GM18868 (cell line): ENCODE results near the gene CYP2D6.
"Not testable (repeated sequence)": the region's sequence is repeated elsewhere in the genome, so short reads cannot be mapped to it uniquely, and the experiment has no call there.

ENCODE experiments used
- ATAC-seq: cut with Tn5 transposase; IDR thresholded peaks from one replicate; pipeline ENCODE4 v1.9.1; 2021; ENCODE audit warnings: mild to moderate bottlenecking, moderate library complexity; ENCODE audit not compliant: unreplicated experiment

The CYP2D6 gene

DNA sequence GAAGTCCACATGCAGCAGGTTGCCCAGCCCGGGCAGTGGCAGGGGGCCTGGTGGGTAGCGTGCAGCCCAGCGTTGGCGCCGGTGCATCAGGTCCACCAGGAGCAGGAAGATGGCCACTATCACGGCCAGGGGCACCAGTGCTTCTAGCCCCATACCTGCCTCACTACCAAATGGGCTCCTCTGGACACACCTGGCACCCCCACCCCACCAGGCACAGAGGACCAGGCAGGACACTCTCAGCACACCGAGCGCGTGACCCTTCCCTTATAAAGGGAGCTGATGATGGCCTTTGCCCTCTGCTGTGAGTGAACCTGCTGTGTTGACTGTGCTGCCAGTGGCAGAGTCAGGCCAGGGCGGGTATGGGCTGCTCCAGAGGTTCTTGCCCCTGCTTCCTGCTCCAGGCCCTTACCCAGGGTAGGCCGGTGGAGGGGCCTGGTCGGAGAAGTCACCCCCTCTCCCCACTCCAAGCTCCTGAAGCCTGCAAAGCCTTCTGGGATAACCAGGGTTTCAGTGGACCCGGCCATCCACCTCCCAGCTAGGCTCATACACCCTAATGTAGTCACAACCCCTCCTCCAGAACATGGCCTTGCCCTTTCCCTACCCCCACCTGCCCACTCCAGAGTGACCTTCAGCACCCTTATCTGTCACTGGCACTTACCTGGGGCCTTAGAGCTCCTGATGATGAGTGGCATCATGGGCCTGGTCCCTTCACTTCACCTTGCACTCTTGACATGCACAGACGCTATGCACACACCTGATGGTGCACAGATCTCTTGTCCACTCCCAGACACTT is at the start of gene CYP2D6:
TSS of gene CYP2D6 (minus strand) at position 172 of the 793 bp plus-strand sequence. CDS start at position 153, 19 bp downstream.
- ATAC-seq: not testable (repeated sequence)

DNA sequence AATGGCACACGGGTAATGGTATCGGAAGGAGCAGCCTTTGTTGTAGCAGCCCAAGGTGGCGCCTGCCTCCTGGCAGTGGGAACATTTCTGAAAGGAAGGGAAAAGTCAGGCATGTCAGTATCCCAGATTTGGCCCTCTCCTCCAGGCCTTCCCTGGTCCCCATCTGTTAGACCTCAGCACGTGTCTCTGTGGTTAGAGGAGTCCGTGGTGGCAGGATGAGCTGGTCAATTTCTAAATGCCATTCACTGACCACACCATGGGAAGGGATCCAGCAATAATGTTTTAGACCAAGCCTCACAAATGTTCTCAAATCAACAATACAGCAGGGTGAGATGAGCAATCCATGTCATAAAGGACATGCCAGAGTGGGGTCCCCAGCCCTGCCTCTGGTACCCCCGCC is 49.0 kb upstream of the CYP2D6 start:
- no peak for ATAC-seq

DNA sequence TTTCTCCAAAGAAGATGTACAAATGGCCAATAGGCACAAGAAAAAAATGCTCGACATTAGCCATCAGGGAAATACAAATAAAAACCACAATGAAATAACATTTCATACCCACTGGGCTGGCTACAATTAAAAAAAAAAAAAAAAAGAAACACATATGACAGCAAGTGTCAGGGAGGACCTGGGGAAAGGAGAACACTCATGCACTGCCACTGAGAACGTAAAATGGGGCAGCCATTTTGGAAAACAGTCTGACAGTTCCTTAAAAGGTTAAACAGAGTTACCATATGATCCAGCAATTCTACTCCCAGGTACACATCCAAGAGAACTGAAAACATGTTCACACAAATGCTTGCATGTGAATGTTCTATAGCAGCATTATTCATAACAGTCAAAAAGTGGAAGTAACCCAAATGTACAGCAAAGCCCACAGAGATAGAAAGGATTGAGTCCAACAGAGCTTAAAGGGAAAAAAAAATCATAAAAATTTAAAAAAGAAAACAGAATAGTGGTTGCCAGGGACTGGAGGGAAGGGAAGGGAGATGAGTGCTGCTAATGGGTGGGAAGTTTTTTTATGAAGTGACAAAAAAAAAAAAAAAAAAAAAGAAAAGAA is 48.4 kb upstream of the CYP2D6 start:
- no peak for ATAC-seq

DNA sequence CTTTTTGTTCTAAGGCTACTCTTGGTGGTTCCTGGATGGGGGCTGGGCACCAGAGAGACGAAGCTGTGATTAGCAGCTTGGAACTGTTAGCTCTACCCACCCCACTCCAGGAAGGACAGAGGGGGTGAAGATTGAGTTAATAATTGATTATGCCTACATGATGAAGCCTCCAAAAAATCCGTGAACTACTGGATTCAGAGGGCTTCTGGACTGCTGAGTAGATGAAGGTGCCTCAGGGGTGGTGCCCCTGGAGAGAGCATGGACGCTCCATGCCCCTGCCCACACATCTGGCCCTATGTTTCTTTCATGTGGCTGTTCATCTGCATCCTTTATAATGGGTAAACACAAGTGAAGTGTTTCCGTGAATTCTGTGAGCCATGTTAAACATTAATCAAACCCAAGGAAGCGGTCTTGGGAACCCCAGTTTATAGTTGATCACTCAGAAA is 47.3 kb upstream of the CYP2D6 start:
- no peak for ATAC-seq

DNA sequence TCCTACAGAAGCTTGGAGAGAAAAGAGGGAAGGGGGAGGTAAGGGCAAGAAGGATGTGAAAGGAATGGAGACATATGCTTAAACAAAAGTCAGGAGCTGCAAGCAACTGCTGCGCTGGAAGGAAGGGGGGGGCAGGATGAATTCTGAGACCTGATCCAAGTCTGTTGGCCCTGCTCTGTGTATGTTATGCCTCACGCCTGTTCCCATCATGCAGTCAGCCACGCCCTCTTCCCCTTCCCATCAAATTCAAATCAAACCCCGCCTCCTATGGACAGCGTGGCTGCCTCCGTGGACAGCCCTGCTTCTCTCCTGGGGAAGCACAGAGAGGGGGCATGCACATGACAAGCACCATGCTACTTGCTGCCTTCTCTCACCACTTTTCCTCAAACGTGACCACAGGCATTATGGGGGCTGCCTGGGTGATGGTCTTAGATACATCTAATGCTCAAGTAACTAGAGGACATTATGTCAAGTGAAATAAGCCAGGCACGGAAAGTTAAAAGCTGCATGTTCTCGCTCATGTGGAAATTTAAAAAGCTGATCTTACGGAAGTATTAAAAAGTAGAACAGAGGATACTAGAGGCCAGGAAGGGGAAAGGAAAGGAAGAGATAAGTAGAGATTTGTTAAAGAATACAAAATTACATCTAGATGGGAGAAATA is 45.8 kb upstream of the CYP2D6 start:
- ATAC-seq: no peak

DNA sequence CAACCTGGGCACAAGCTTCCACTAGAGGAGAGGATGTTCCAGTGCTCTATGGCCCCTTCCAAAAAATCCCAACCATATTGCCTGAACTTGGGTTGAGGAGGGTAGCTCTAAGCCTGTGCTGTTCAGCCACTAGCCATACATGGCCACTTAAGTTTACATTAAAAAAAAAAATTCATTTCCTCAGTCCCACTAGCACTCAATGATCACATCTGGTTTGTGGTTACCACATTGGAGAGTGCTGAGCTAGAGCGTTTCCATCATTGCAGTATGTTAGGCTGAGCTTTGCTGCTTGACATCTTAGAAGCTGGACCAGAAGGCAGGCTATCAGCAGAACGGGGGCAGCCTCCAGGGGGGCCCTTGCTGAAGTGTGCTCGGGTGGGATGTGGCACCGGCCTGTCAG is 43.5 kb upstream of the CYP2D6 start:
- no peak for ATAC-seq

DNA sequence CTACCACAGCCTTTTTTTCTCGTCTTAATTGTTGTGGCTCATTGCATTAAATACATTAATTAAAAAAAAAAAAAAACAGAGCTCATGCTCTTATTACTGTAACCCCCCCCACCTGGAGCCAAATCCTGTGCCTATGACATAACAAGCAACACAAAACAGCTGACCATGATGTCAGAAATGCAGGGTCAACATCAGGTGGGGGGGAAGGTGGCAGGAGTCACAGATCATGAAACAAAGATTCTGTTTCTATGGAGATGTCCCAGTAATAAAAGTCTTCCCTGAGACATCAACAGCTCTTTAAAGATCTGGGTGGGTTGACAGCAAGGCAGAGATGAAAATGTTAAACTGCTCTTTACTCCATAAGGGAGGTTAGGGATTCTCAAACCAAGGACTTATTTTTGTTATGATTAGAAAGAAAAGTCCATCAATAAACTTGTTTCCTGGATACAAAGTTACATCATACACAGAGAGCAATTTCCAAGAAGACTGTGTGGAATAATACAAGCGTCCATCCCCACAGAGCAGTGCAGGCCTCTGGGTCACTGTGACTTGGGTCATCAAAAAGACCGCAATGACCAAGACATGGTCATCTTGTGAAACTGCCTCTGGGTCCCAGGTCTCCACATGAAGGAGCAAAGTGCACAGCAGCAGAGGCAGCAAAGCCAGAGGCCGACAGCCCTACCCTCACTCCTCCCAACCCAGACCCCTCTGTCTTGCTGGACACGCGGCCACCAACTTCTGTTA is 42.7 kb upstream of the CYP2D6 start:
- no peak for ATAC-seq

DNA sequence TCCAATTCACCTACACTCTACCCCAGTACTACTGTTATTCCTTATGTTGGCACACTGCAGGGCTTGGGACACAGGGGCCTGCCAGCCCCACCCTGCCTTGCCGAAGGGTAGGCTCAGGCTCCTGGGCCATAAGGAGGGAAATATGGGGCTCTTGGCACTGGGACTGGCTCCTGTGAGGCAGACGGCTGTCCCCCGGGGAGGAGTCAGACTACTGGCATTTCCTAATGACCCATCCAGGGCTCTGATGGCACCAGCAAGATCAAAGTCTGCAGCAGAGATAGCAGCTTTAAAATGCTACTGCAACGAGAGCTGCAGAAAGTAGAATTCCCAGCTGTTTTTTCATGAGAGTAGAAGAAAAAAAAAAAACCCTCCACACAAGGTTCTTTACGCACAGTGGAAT is 42.2 kb upstream of the CYP2D6 start:
- ATAC-seq: no peak

DNA sequence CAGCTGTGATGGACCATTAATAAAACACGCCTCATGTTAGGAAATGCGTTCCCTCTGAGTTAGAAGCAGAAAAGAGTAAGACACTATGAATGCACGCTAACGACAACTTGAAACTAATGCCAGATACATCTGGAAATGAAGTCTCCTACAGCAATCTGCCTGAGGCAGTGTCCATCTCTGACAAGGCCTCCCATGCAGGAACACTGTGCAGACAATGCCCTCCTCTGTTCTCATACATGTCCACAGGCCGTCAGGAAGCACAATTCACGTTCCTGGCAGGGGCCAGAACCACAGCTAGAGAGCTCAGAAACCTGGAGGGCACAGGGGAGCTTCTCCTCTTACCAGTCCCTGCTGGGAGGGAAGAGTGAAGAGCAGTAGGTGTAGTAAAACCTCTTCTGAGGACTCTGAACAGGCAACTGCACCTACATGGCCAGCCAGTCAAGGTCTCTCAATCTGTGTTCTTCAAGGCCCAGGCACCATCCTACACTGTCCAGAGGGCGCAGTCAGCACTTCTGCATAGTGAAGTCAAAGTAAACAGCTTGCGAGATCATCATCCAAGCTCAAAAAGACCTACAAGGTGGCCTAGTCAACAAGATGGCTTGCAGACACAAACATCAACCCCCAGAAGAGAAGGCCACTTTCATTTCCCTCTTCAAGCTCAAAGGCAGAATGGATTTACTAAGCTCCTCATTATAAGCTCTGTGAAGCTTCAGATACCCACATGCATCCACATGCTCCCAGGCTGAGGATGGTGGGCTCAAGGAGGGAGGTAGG is 41.5 kb upstream of the CYP2D6 start:
- no peak for ATAC-seq

DNA sequence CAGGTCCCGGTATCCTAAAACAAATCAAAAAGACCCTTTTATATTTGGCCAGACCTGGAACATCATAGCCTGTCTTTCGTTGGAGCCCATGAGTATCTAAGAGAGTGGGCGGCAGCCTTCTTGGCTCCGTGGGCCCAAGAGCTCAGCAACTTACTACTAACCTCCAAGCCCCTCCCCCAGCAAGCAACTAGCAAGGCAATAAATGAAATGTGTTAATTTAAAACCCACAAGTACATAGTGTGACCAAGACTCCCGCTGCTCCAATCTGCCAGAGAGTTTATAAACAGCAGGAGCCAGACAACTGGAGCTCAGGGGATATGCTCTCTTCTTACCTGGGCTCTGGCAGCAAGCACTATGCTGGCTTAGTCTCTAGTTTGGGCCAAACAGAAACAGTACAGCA is 40.8 kb upstream of the CYP2D6 start:
- ATAC-seq: no peak

DNA sequence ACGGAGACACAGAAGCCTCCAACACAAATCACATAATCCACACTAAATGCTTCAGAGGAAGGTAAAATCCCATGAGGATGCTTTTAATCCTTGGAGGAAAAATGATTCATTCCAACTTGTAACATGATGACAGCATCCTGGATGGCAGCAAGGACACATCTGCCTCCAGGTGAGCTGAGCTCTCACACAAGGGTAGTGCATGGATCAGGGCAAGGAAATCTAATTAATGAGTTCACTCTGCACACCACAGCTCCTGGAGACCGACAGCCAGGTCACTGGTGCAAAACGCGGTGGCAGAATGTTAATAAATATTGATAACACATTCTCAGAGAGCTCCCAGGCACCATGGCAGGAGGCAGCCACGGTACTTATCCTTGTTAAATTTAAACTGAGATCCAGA is 40.3 kb upstream of the CYP2D6 start:
- ATAC-seq: no peak

DNA sequence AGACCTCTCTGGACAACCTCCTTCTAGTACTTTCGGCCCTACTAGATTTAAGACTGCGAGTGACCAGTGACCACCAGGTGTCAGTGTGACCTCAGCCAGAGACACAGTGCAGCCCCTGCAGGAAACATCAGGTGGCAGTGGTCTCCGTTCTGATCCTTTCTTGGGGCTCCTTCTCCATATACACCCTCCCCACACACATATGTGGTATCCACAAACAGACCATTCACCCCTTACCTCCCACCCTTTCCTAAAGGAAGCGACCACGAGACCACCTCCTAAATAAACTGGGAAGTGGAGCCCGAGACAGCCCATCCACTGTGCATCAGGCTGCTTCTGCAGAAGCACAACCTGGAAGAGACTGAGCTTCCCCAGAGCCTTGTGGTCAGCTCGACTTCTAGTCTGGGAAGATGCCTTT is 38.5 kb upstream of the CYP2D6 start:
- no peak for ATAC-seq

DNA sequence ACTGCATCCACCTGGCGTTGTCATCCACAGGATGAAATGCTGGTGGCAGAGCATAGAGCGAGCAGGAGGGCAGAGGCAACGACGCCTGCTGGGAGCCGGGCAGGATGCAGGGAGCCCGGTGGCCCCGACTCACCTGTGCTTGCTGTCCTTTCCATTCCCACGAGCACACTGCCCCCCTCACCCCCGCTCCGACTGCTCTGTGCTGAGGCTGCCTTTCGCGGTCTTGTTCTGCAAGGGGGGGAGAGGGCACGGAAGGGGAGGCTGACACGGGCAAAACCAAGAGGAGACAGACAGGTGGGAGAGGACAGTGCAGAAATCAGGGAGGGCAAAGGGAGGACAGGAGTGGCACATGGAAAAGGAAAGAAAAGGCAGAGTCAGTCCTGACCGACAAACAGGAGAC is 37.9 kb upstream of the CYP2D6 start:
- ATAC-seq: no peak

DNA sequence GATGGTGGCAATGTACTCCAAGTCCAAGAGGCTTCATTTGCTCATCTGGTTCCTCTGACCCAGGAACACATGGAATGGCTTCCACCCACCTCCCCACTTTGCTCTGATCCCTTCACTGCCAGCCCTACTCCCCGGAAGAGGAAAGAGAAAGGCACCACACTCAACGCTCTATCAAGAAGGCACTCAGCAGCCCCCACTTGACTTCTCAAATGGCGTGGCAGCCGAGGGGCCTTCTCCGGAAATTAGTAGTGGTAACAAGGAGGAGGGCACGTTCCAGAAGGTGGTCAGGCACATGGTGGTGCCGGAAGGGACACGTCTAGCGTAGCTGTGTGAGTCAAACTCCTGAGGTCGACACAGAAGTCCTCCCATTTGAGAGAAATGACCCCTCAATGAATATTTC is 36.5 kb upstream of the CYP2D6 start:
- no peak for ATAC-seq

DNA sequence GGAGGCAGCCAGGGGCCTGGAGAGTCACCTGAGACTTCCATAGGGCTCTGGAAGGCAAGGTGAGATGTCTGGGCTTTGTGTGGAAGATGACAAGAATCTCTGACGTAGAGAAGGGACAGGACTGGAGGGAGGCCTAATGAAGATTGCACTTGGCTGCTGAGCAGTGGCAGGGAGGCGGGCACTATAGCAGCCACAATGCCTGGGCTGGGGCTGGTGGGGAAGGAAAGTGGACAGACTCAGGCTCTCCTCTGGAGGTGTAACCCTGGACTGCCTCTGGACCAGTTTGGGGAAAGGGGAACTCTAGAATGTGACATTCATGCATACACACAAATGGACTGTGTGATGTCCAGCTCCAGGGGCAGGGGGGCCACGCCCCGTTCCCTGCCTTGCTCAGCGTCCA is 34.3 kb upstream of the CYP2D6 start:
- no peak for ATAC-seq

DNA sequence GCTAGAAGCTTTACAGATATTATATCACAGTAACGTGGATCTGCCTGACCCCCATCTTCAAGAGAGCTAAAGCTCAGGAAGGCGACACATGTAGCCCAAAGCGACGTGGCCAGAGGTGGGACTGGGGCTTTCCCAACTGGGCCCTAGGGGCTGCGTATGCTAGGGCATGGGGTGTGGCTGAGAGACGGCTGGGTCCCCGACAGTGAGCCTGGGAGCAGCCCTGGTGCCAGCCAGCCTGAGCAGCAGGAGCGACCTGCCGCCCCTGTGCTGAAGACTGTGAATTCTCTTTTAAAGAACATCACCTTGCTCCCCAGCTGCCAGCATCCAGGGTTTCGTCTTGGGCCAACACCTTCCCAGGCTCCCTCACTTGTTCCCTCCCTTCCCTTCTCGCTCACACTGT is 32.9 kb upstream of the CYP2D6 start:
- ATAC-seq: no peak

DNA sequence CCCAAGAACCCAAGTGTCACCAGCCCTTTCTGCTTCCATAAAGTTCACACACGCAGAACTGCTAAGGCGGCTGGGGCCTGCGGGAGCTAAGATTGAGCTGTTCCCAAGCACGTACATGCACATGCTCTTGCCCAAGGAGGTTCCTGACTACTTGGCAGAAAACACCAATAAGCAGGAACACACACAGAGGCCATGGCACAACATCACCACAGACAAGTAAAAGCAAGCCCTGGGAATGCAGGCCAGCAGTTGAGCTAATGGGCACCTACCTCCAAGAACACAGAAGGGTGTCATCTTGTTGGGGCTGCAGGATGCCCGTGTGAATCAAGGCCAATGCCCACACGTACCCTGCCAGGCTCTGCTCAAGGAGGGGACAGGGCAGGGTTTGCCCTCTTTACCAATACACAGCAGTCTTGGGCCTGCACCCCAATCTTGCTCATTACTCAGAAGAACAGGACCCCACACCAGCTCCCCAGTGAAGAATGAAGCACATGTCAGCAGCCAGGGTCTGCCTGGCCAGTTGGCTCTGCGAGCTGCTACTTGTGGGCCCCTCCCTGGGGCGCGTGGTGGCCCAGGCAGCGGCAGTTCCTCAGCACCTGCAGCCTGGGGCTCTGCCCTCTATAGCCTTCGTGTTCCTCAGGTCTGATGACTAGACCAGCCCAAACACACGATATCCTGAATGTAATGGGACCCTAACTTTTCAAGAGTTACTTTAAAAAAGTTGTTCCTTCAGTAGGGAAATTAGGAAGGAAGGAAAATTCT is 32.3 kb upstream of the CYP2D6 start:
- no peak for ATAC-seq

DNA sequence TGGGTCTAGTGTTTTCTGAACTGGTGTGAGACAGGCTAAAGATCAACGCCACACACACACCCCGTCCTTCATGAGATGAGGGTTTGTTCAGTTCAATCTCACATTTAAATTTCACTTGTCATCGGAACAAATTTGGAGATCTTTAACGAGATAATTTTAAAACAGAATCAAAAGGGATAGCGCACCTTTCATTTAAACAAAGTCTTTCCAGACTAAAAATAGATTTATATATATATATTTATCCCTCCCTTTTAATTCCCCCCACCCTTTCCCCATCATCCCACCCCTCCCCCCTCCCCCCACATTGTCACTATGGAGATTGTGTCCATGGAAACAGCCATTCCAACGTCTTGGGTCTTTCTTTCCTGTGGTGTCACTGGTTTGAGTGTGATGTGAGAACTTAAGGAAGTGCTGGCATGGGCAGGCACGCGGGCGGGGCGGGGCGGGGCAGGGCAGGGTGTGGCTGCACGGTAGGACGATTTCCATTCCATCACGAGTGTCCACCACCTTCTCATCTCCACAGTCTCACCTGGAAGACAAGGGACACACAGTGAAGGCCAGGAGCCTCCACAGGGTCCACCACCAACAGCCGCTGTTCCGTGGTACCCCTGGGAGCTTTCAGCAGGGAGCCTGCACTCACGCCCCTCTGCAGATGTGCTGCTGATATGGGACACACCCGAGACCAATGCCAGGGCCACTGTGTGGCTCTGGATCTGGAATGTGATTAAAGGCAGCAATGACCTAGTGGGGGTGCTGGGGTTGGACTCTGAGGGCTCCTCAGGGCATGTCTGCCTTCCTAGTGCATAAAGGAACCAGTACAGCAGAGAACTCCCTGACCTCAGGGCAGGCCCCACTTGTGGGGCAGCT is 30.5 kb upstream of the CYP2D6 start:
- ATAC-seq: no peak

DNA sequence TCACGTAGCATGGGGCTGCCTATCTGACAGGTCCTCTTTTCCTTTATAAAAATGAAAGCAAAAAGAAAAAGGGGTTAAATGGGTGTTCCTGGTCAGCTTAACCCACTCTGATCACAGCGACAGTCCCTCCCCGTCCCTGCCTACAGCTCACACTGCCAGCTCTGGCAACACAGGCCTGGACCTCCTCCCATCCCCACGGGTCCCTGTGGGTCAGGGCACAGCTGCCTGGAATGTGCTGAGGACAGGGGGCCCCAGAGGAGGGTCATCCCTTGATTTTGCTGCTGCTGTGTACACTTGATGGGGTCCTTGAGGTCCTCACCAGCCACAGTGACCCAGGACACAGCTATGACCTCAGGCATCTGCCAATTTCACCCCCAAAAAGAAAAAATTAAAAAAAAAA is 29.6 kb upstream of the CYP2D6 start:
- no peak for ATAC-seq
